ENCODE data around the gene CARD19. TPM values are rescaled to one million over a fixed set of nuclear protein-coding genes. Genes with fewer than 3 reads are reported as not detected.

CARD19 gene
- total and polyA plus RNA-seq, 2 donors (not counting 1 experiment from before 2014, with no cell fraction given) = 31.9 to 63.4 TPM

DNA sequence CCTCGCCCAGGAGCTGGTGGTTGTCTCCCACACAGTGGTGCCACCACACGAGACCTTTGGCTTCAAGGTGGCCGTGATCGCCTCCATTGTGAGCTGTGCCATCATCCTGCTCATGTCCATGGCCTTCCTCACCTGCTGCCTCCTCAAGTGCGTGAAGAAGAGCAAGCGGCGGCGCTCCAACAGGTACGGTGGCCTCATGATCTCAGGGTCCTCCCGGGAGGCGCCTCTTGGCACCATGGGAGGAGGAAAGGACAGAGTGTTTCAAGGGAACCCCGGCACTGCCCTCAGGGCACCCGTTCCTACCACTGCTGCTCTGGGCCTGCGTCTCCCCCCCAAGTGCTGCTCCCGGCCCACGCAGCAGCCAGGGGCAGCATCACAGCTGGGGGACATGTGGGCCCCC is 18.2 kb upstream of the CARD19 start:
- CTCF ChIA-PET = no interaction called here
- TF ChIP-seq, protein P1, sequence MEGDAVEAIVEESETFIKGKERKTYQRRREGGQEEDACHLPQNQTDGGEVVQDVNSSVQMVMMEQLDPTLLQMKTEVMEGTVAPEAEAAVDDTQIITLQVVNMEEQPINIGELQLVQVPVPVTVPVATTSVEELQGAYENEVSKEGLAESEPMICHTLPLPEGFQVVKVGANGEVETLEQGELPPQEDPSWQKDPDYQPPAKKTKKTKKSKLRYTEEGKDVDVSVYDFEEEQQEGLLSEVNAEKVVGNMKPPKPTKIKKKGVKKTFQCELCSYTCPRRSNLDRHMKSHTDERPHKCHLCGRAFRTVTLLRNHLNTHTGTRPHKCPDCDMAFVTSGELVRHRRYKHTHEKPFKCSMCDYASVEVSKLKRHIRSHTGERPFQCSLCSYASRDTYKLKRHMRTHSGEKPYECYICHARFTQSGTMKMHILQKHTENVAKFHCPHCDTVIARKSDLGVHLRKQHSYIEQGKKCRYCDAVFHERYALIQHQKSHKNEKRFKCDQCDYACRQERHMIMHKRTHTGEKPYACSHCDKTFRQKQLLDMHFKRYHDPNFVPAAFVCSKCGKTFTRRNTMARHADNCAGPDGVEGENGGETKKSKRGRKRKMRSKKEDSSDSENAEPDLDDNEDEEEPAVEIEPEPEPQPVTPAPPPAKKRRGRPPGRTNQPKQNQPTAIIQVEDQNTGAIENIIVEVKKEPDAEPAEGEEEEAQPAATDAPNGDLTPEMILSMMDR (IDR thresholded peaks at IDR 0.05) = no peak
- TF ChIP-seq EZH2 (IDR thresholded peaks at IDR 0.05; ENCODE audit: borderline replicate concordance, insufficient read depth, low read depth, low read length, poor library complexity, severe bottlenecking) = no peak
- intact Hi-C loops (cut with micrococcal nuclease) = no loop called here
- Histone ChIP-seq H3K27ac (ENCODE audit: low read length in 2 of 2) (no peak overlapping the region), H3K27me3 (replicated peaks in 1 of 4; ENCODE audit: control extremely low read depth in 1 of 4, control insufficient read depth in 3 of 4, insufficient read depth in 4 of 4, low read length in 3 of 4) (no peaks in the 10 kb centered on the region), H3K79me2 (ENCODE audit: control insufficient read depth, insufficient read depth, low read length) (peaks cover 34% of the 10 kb centered on the region), H4K20me1 (ENCODE audit: control insufficient read depth, insufficient read depth, low read length, poor library complexity, severe bottlenecking) (peaks cover 25% of the 10 kb centered on the region), H3K9me3 (ENCODE audit: control extremely low read depth in 1 of 3, control insufficient read depth in 2 of 3, insufficient read depth in 1 of 3, low read length in 2 of 3) (no peaks in the 10 kb centered on the region), H3K4me2 (replicated peaks; ENCODE audit: low read depth, low read length, poor library complexity, severe bottlenecking) (no peak overlapping the region), H3K4me1 (ENCODE audit: control insufficient read depth in 2 of 2, insufficient read depth in 2 of 2, low read length in 2 of 2) (peaks cover 0 to under 1% of the 10 kb centered on the region in 2 donors), H3K4me3 (ENCODE audit: control extremely low read depth in 1 of 5, extremely low read depth in 1 of 5, insufficient read depth in 1 of 5, low read depth in 2 of 5, low read length in 4 of 5) (no peak overlapping the region), H3K36me3 (replicated peaks in 1 of 2; ENCODE audit: control extremely low read depth in 1 of 2, control insufficient read depth in 1 of 2, extremely low read depth in 1 of 2, insufficient read depth in 2 of 2, low read length in 1 of 2) (peaks cover 1 to 44% of the 10 kb centered on the region in 2 experiments), H3K9ac (ENCODE audit: low read length) (no peak overlapping the region), H2AFZ (ENCODE audit: insufficient read depth, low read depth, low read length, poor library complexity, severe bottlenecking) (no peak overlapping the region)
- Mint-ChIP-seq H3K4me1 (peaks cover 4% of the 10 kb centered on the region), H3K4me3 (no peak overlapping the region), H3K27ac (no peak overlapping the region), H3K9me3 (ENCODE audit: insufficient read depth) (no peaks in the 10 kb centered on the region), H3K27me3 (no peaks in the 10 kb centered on the region)
- WGBS (ENCODE audit: insufficient coverage) = 98% methylated on average over 16 of the region's 16 CpGs
- ATAC-seq (ENCODE audit: low read depth) (no peak), DNase-seq (no peak)
- POLR2A ChIA-PET = no interaction called here

DNA sequence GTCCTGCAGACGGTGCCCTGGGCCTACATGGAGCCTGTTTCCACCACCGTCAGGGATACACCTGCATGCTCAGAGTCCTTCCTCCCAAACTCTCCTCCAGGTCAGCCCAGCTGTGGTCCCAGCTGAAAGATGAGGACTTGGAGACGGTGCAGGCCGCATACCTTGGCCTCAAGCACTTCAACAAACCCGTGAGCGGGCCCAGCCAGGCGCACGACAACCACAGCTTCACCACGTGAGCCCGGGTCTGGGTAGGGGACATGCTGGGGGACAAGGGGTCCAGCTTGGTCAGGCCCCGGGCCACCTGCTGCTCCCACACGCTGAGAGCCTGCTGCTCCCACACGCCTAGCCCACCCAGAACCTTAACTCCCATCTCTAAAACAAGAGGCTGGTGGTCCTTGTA is 16.6 kb upstream of the CARD19 start:
- H3K4me2 ChIP-seq (replicated peaks; ENCODE audit: low read depth, low read length, poor library complexity, severe bottlenecking) = no peak overlapping the region
- WGBS (ENCODE audit: insufficient coverage) = 92% methylated on average over 13 of the region's 13 CpGs
- H3K36me3 ChIP-seq (replicated peaks in 1 of 2; ENCODE audit: control extremely low read depth in 1 of 2, control insufficient read depth in 1 of 2, extremely low read depth in 1 of 2, insufficient read depth in 2 of 2, low read length in 1 of 2) = peaks cover 1 to 60% of the 10 kb centered on the region in 2 experiments
- H3K4me3 ChIP-seq (ENCODE audit: control extremely low read depth in 1 of 5, extremely low read depth in 1 of 5, insufficient read depth in 1 of 5, low read depth in 2 of 5, low read length in 4 of 5) = no peak overlapping the region
- H4K20me1 ChIP-seq (ENCODE audit: control insufficient read depth, insufficient read depth, low read length, poor library complexity, severe bottlenecking) = peaks cover 22% of the 10 kb centered on the region
- DNase-seq (no peak), ATAC-seq (ENCODE audit: low read depth) (no peak)
- Mint-ChIP-seq H3K27me3 (no peaks in the 10 kb centered on the region), H3K4me3 (no peak overlapping the region), H3K9me3 (ENCODE audit: insufficient read depth) (no peaks in the 10 kb centered on the region), H3K27ac (no peak overlapping the region), H3K4me1 (peaks cover 1% of the 10 kb centered on the region)
- POLR2A ChIA-PET = interaction anchor here (0.6 to 0.7 kb wide), 2 partner anchors 15 to 122 kb away, joined by 3 to 5 read pairs; no protein-coding TSS in a partner anchor
- TF ChIP-seq, protein P1 (IDR thresholded peaks at IDR 0.05) = no peak
- no peak for TF ChIP-seq EZH2 (IDR thresholded peaks at IDR 0.05; ENCODE audit: borderline replicate concordance, insufficient read depth, low read depth, low read length, poor library complexity, severe bottlenecking)
- no peak overlapping the region for H3K27ac ChIP-seq (ENCODE audit: low read length in 2 of 2)
- intact Hi-C loops (cut with micrococcal nuclease) = no loop called here
- CTCF ChIA-PET = interaction anchor here (1.3 kb wide), 1 partner anchor 126 kb away, joined by 3 read pairs; no protein-coding TSS in a partner anchor
- H3K9ac ChIP-seq (ENCODE audit: low read length) = no peak overlapping the region
- no peaks in the 10 kb centered on the region for H3K9me3 ChIP-seq (ENCODE audit: control extremely low read depth in 1 of 3, control insufficient read depth in 2 of 3, insufficient read depth in 1 of 3, low read length in 2 of 3)
- peaks cover 22% of the 10 kb centered on the region for H3K79me2 ChIP-seq (ENCODE audit: control insufficient read depth, insufficient read depth, low read length)
- no peaks in the 10 kb centered on the region for H3K27me3 ChIP-seq (replicated peaks in 1 of 4; ENCODE audit: control extremely low read depth in 1 of 4, control insufficient read depth in 3 of 4, insufficient read depth in 4 of 4, low read length in 3 of 4)
- no peak overlapping the region for H2AFZ ChIP-seq (ENCODE audit: insufficient read depth, low read depth, low read length, poor library complexity, severe bottlenecking)
- H3K4me1 ChIP-seq (ENCODE audit: control insufficient read depth in 2 of 2, insufficient read depth in 2 of 2, low read length in 2 of 2) = no peaks in the 10 kb centered on the region
